ENCODE measurements around the gene CCDC137. TPM values are rescaled to one million over a fixed set of nuclear protein-coding genes. Genes with fewer than 3 reads are reported as not detected.
"Not testable (repeated sequence)": the region's sequence is repeated elsewhere in the genome, so short reads cannot be mapped to it uniquely, and the experiment has no call there.

Gene CCDC137
- total RNA-seq, 1 experiment from 2014 or later: 60.4 TPM

- peak; percentile 80 for DNase-seq (ENCODE audit: low read depth)
These were observed 14.8 kb upstream of the CCDC137 start for GRCh38 chr17:81651692-81652091.

DNA sequence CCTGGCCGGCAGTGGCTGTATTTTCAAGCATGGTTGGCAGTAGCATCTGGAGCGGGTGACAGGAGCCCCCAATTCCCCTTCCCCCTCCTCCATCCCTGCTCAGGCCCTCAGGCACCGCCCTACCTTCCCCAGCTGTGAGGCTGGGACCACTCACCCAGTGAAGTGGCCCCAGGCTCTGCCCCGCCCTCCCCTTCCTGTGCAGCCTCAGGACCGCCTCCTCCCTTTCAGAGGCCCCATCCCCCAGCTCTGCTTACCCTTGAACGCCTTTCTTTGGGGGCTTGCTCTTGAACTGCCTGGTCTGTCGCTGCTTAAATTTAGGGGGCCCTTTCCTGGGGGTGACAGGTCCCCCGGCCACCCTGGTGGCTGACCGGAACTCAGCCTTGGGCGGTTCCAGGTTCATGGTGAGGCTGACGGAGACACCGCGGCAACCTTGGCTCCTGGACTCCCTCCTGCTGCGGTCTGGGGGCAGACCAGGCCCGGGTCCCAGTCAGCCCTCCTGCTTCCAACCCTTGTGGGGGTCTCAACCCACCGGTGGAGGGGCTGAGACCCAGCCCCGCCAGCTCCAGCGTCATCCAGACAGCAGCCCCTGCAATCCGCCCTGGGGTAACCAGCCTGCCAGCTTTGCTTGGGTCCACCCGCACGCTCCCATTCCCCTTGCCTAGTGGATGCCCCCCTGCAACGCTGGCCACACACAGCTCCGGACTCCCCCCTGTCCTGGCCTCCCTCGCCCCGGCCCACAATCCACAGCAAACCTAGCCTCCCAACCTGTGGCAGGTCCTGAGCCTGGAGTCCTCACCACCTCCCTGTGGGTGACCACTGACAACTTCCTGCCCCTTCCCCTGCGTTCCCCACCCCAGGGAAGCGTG is 13.4 kb upstream of the CCDC137 start:
- DNase-seq (ENCODE audit: low read depth): no peak

DNA sequence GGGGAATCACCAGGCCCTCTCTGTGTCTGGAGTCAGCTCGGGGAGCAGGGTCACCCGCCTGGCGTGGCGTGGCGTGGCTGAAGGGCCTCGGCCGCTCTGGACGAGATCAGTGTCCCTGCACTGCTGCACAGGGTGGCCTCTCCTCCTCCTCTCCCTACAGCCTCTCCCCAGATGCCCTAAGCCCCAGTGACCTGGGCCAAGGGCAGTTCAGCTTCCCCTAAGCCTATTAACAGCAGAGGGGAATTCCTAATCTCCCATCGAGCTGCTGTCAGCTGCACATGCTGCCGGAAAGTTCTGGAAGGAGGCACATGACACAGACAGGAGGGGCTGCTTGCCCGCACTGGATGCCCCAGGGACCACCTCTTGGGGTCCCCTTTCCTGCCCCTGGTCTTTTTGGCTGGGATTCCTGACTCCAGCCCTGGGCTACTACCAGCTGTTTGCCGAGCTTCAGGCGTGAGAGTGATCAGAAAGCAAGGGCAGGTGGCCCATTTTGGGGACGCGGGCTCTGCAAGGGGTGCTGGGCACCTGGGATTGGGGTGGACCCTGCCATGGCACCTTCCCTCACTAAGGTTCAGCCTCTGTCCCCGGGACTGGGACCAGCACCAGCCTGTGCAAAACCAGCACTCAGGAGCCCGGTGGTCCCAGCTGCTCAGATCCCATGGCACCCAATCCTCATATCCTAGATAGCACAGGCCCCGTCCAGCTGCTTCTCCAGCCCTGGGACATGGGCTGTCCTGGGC is 11.0 kb upstream of the CCDC137 start:
- no peak for DNase-seq (ENCODE audit: low read depth)

DNA sequence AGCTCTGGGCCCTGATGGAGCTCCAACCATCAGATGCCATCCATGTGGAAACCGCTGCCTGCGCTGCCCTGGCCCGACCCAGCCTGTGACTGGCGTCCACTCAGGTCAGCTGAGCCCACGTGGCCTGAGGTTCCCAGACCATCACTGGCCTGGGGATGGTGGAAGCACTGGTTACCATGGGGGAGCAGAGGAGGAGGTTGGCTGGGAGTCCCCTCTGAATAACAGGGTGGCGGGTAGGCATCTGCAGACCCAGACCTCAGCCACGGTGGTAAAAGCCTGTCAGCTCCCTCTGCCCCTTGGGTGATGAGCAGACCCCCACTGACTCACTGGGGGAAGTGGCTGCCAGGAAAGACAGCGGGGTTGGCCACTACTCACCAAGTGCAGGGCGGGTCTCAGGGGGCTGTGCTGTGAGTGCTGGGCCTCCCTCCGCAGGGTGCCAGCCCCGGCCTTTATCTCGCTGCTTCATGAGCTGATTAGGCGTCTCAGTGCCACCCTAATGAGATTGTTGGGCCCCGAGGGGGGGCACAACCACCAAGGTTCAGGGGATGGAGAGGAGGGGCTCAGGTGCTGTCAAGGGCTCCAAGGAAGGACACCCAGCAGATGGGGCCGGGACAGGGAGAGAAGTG is 10.3 kb upstream of the CCDC137 start, which contains the start of gene PDE6G:
PDE6G (minus strand) TSS at position 425 of the 626 bp plus-strand sequence. CDS start 3,237 bp downstream, outside the sequence.
- no peak for DNase-seq (ENCODE audit: low read depth)

GRCh38 chr17:81656835-81657234 is 9.7 kb upstream of the CCDC137 start:
- DNase-seq (ENCODE audit: low read depth): no peak

- no peak for DNase-seq (ENCODE audit: low read depth)
These were observed 7.5 kb upstream of the CCDC137 start for GRCh38 chr17:81659038-81659437.

DNA sequence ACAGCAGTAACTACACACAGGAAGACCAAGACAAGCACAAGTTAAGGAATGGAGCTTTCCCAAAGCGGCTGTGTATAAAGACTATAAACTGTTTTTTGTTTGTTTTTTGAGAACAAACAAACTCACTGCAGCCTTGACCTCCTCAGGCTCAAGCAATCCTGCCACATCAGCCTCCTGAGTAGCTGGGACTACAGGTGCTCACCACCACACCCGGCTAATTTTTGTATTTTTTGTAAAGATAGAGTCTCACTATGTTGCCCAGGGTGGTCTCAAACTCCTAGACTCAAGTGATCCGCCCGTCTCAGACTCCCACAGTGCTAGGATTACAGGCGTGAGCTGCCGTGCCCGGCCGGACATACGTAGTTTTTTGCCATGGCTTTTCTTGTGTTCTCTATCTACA is 6.1 kb upstream of the CCDC137 start:
- no peak for DNase-seq (ENCODE audit: low read depth)

GRCh38 chr17:81662002-81662401 is 4.5 kb upstream of the CCDC137 start:
- no peak for DNase-seq (ENCODE audit: low read depth)

GRCh38 chr17:81664051-81664470 is 2.5 kb upstream of the CCDC137 start:
- DNase-seq (ENCODE audit: low read depth): peak; percentile 46

DNA sequence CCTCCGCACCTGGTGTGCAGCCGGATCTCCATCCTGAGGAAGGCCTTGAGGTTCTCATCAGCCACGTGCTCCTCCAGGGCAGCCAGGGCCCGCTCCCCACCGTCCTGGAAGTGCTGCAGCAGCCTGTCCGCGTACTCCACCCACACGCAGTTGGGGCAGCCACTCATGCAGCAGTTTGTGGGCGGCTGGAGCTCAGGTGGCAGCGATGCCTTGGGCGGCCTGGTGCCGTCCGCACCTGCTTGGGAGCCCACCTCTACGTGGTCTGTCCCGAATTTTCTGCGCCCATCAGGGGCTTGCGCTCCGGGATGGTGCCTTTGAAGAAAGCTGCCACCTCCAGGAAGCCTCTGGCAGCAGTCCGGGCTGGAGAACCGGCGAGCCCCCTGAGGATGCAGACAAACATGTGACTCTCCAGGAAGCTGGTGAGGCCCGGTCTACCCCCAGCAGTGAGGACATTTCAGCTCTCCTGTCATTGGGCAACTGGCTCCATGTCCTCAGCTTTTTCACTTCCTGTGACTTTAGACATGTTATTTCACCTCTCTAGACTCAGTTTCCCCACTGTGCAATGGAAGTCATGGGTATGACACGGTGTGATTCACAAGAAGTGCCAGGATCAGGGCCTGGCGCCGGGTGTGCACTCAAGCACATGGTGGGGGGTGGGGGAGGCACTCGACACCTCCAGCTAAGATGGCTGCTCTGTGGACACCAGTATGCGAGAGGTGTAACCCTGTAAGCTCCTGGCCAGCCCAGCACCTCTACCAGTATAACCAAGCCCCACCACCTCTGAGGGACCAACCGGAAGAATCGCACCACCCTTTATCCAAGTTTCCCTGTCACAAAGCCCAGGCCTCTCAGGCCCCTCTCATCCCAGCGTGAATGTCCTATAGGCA is 1.1 kb upstream of the CCDC137 start:
- peak; percentile 52 for DNase-seq (ENCODE audit: low read depth)

DNA sequence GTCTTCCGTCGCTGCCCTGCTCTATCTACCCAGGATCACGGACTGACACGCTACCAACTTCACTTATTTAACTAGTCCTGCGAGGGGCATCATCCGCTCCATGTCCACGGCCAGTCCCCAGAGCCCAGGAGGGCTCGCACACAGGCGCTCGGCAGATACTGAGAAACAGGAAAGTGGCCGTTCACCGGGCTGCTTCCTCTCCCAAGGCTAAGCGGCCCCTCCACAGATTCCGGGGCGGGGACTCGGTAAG is 520 bp upstream of the CCDC137 start:
- no peak for DNase-seq (ENCODE audit: low read depth)

GRCh38 chr17:81667754-81668153 is 1.2 kb downstream of the CCDC137 start:
- peak; percentile 32 for DNase-seq (ENCODE audit: low read depth)

- no peak for DNase-seq (ENCODE audit: low read depth)
These were observed 6.0 kb downstream of the CCDC137 start for GRCh38 chr17:81672504-81672903.

DNA sequence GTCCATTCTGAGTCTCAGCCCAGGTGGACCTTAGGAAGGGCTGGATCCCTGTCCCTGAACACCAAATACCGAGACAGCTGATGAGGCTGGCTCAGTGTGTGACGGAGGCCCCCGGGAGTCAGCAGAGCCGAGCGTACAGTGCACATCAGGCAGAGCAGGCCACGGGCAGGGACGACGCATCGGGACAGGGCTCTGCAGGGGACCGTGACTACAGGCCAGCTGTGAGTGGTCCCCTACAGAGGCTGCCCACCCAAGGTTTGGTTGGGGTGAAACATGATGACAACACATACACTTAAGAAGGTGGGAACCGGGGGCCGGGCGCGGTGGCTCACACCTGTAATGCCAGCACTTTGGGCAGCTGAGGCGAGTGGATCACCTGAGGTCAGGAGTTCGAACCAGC is 6.4 kb downstream of the CCDC137 start:
- no peak for DNase-seq (ENCODE audit: low read depth)

DNA sequence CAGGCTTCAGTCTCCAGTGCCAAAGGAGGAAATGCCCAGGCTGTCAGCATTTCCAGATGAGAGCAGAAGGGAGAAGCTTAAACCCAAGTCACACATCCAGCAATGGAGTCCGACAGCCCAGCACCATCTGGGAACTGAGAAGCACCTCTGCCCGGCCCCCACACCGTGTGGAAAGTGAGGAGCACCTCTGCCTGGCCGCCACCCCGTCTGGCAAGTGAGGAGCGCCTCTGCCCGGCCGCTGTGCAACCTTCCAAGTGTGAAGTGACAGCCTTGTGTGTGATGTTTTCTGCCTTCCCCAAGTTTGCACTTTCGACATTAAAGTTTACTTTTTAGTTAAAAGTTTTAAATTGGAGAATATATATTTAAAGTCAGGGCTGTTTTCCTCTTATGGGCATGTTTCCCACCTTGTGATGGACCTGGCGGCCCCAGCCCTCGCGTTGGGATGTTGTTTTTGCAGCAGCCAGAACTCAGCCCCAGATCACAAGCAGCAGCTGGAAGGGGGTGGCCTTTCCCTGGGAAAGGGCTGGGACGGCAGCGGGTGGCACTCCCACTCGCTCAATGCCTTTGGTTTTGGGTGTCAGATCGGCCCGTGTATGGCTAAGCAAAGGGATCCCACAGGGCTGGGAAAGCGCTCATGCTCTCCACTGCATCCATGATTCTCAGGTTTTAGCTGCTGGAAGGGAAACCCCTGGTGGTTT is 7.2 kb downstream of the CCDC137 start:
- no peak for DNase-seq (ENCODE audit: low read depth)

DNA sequence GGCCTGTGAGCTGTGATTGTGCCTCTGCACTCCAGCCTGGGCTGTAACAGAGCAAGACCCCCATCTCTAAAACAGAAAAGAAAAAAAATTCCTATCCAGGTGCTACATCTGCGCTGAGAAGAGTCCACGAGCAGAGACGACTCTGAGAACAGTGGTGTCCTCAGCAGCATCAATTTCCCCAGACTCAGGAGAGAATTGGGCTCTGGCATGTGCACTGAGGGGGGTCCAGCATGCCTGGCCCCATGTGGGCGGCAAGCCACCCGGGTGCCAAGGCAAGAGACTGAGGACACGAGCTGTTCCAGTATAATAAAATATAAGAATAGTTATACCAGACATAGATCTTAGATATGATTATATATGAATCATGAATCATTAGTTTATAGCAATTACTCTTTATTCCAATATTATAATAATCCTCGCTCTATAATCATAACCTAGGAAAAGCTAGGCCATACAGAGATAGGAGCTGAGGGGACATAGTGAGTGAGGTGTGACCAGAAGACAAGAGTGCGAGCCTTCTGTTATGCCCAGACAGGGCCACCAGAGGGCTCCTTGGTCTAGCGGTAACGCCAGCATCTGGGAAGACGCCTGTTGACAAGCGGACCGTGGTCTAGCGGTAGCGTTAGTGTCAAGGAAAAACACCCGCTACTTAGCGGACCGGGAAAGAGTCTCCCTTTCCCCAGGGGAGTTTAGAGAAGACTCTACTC is 9.1 kb downstream of the CCDC137 start:
- not testable (repeated sequence) for DNase-seq (ENCODE audit: low read depth)

GRCh38 chr17:81676906-81677305 is 10.4 kb downstream of the CCDC137 start:
- DNase-seq (ENCODE audit: low read depth): no peak

- DNase-seq (ENCODE audit: low read depth): no peak
These were observed 13.6 kb downstream of the CCDC137 start for GRCh38 chr17:81680150-81680549.

DNA sequence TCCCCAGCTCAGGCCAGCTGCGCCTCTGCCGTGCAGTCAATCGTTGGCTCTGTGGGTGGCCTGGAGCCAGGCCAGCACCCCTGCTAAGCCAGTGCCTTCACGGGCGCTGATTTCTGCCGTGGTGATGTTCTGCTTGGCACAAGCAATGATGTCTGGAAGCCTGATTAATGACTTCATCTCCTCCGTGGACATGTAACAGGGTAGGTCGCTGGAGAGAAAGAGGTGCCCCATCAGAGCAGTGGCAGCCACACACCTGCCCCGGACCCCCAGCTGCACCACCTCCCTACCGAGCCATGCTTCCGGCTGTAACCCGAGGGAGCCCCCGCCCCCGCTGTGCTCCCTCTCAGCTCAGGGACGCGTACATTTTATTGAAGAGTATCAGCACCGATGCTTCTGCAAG is 15.1 kb downstream of the CCDC137 start:
- DNase-seq (ENCODE audit: low read depth): no peak

- DNase-seq (ENCODE audit: low read depth): no peak
These were observed 16.1 kb downstream of the CCDC137 start for GRCh38 chr17:81682565-81683207.
